Measurements from ENCODE around the gene HINT2.
A peak's percentile ranks its signal among the peaks of the same experiment; 100 is the strongest.

HINT2 gene

DNA sequence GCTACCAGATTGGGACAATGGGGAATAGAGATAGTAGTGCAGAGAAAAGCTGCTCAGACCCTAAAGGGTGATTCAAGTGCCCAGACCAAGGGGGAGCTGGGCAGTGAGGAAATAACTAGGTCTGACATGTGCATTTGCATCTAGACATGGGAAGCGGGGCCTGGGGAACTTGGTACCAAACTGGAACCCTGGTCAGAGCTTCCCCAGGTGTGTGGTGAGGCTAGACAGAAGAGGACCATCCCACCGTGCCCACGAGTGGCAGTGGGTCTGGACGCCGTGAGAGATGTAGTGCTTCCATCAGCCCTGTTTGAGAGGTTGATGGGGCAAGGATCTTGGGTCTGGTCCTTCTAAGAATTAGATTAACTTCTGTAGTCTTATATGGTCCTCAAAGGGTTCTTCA lies 21.8 kb upstream of the HINT2 start:
- Histone ChIP-seq H3K27me3 (replicated peaks) (no peaks in the 10 kb centered on the region), H3K4me3 (ENCODE audit: low read depth, low read length) (no peak overlapping the region), H3K36me3 (replicated peaks) (no peaks in the 10 kb centered on the region), H3K27ac (no peak overlapping the region)
- DNase-seq: no peak
- TF ChIP-seq, protein P1, sequence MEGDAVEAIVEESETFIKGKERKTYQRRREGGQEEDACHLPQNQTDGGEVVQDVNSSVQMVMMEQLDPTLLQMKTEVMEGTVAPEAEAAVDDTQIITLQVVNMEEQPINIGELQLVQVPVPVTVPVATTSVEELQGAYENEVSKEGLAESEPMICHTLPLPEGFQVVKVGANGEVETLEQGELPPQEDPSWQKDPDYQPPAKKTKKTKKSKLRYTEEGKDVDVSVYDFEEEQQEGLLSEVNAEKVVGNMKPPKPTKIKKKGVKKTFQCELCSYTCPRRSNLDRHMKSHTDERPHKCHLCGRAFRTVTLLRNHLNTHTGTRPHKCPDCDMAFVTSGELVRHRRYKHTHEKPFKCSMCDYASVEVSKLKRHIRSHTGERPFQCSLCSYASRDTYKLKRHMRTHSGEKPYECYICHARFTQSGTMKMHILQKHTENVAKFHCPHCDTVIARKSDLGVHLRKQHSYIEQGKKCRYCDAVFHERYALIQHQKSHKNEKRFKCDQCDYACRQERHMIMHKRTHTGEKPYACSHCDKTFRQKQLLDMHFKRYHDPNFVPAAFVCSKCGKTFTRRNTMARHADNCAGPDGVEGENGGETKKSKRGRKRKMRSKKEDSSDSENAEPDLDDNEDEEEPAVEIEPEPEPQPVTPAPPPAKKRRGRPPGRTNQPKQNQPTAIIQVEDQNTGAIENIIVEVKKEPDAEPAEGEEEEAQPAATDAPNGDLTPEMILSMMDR (IDR thresholded peaks at IDR 0.05; ENCODE audit: low read depth, low read length, missing control alignments): no peak
- in situ Hi-C loops (cut with HindIII; ENCODE audit: low pct_ligation_motif_present, low sequenced_read_pairs): no loop called here

DNA sequence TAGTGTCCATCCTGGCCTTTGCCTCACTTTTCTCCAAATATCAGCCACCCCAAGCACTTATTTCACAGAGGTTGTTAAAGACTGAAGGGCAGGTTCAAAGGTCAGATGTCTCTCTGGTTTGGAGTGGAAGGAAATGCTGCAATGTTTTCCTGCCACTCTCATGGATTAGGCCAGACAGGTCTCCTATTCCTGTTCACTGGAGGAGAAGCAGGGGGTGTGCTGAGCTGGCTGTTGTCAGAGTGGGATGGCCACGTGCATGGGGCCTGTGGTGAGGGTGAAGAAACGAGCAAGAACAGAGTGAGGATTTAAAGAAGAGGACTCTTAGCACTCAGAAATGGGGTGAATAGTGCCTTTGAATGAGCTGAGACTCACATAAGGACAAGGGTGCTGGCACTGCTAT lies 20.9 kb upstream of the HINT2 start:
- DNase-seq: no peak
- H3K27ac ChIP-seq: no peak overlapping the region
- in situ Hi-C loops (cut with HindIII; ENCODE audit: low pct_ligation_motif_present, low sequenced_read_pairs): no loop called here
- no peaks in the 10 kb centered on the region for H3K27me3 ChIP-seq (replicated peaks)
- no peaks in the 10 kb centered on the region for H3K36me3 ChIP-seq (replicated peaks)
- TF ChIP-seq, protein P1 (IDR thresholded peaks at IDR 0.05; ENCODE audit: low read depth, low read length, missing control alignments): no peak
- H3K4me3 ChIP-seq (ENCODE audit: low read depth, low read length): no peak overlapping the region

DNA sequence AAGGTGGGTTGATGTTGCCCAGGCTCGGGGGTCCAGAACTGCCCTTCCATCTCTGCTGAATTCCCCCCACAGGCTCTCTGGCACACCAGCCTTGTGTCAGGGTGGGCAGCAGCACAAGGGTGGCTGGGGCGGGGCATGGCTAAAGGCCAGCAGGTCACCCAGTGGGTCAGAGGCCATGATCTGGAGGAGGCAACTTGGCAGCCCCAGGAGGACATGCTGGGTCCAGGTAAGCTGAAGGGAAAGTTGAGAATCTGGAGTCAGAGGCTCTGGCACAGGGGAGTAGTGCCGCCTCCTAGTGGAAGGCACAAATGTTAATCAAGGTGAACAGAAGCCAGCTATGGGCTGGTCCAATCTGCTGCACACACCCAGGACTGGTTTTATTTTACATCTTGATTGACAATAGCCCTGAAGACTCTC lies 20.4 kb upstream of the HINT2 start:
- DNase-seq: no peak
- in situ Hi-C loops (cut with HindIII; ENCODE audit: low pct_ligation_motif_present, low sequenced_read_pairs): no loop called here
- Histone ChIP-seq H3K27me3 (replicated peaks) (no peaks in the 10 kb centered on the region), H3K4me3 (ENCODE audit: low read depth, low read length) (no peak overlapping the region), H3K27ac (no peak overlapping the region), H3K36me3 (replicated peaks) (no peaks in the 10 kb centered on the region)
- TF ChIP-seq, protein P1 (IDR thresholded peaks at IDR 0.05; ENCODE audit: low read depth, low read length, missing control alignments): peak; percentile 49

GRCh38 chr9:35834260-35835215 lies 19.7 kb upstream of the HINT2 start:
- Histone ChIP-seq H3K27me3 (replicated peaks) (no peaks in the 10 kb centered on the region), H3K36me3 (replicated peaks) (no peaks in the 10 kb centered on the region), H3K27ac (no peak overlapping the region), H3K4me3 (ENCODE audit: low read depth, low read length) (no peak overlapping the region)
- TF ChIP-seq, protein P1 (IDR thresholded peaks at IDR 0.05; ENCODE audit: low read depth, low read length, missing control alignments): no peak
- no peak for DNase-seq
- in situ Hi-C loops (cut with HindIII; ENCODE audit: low pct_ligation_motif_present, low sequenced_read_pairs): no loop called here

GRCh38 chr9:35832814-35833213 lies 18.0 kb upstream of the HINT2 start:
- in situ Hi-C loops (cut with HindIII; ENCODE audit: low pct_ligation_motif_present, low sequenced_read_pairs): no loop called here
- TF ChIP-seq, protein P1 (IDR thresholded peaks at IDR 0.05; ENCODE audit: low read depth, low read length, missing control alignments): no peak
- Histone ChIP-seq H3K27ac (no peak overlapping the region), H3K36me3 (replicated peaks) (no peaks in the 10 kb centered on the region), H3K4me3 (ENCODE audit: low read depth, low read length) (no peak overlapping the region), H3K27me3 (replicated peaks) (no peaks in the 10 kb centered on the region)
- DNase-seq: no peak
